Measurements from ENCODE around the gene TSPEAR. TPM values are rescaled to one million over a fixed set of nuclear protein-coding genes. Genes with fewer than 3 reads are reported as not detected.

Gene TSPEAR
- total RNA-seq, 1 experiment from 2014 or later = 2.1 TPM

- TF ChIP-seq ATF2 (CRISPR knock-in tag; IDR thresholded peaks at IDR 0.05; ENCODE audit: borderline replicate concordance, low read depth) (no peak), ZNF232 (CRISPR knock-in tag; IDR thresholded peaks at IDR 0.05) (no peak), ZNF219 (CRISPR knock-in tag; IDR thresholded peaks at IDR 0.05; ENCODE audit: borderline replicate concordance) (no peak), USF2 (CRISPR knock-in tag; IDR thresholded peaks at IDR 0.05) (no peak), ZNF121 (CRISPR knock-in tag; IDR thresholded peaks at IDR 0.05) (no peak), ZNF263 (CRISPR knock-in tag; IDR thresholded peaks at IDR 0.05; ENCODE audit: low read depth) (no peak), MLX (CRISPR knock-in tag; IDR thresholded peaks at IDR 0.05) (no peak), NFE2L1 (CRISPR knock-in tag; IDR thresholded peaks at IDR 0.05) (no peak), TEAD4 (CRISPR knock-in tag; IDR thresholded peaks at IDR 0.05) (no peak), CTCF (IDR thresholded peaks at IDR 0.05) (no peak)
Observed at GRCh38 chr21:44614961-44615391, 96.4 kb downstream of the TSPEAR start (continued).

- ATAC-seq (no peak), DNase-seq (ENCODE audit: low spot score) (no peak)
- Mint-ChIP-seq H3K27ac (no peak overlapping the region), H3K4me1 (peaks cover 31% of the 10 kb centered on the region), H3K4me3 (no peak overlapping the region), H3K27me3 (ENCODE audit: low read depth) (peaks cover 4% of the 10 kb centered on the region), H3K36me3 (peaks cover 36% of the 10 kb centered on the region), H3K9me3 (peaks cover 33% of the 10 kb centered on the region)
- TF ChIP-seq PREB (CRISPR knock-in tag; IDR thresholded peaks at IDR 0.05; ENCODE audit: borderline replicate concordance) (no peak), ZNF317 (CRISPR knock-in tag; IDR thresholded peaks at IDR 0.05; ENCODE audit: borderline replicate concordance, low read depth) (no peak), ETV6 (CRISPR knock-in tag; IDR thresholded peaks at IDR 0.05) (no peak), PRDM15 (CRISPR knock-in tag; IDR thresholded peaks at IDR 0.05) (no peak), JAZF1 (CRISPR knock-in tag; IDR thresholded peaks at IDR 0.05) (no peak)
- ChIA-PET CTCF (no interaction called here), POLR2A (no interaction called here)
Observed at GRCh38 chr21:44614161-44614631, 97.2 kb downstream of the TSPEAR start.
